KMS-11 (cell line): ENCODE results near the gene TECPR2.

Source experiments
- H2AFZ ChIP-seq: fragments of 200-600 bp; sonication (generic); 2 replicates; pipeline ENCODE4 v1.6.1; 2016; ENCODE audit warnings: antibody characterized with exemption, mixed run types, low read depth
- H3K27ac ChIP-seq: fragments of 200-600 bp; sonication (generic); 2 replicates; pipeline ENCODE4 v1.6.1; 2016; ENCODE audit warnings: mild to moderate bottlenecking, mixed run types
- H3K27me3 ChIP-seq: fragments of 200-600 bp; sonication (generic); 2 replicates; pipeline ENCODE4 v1.6.1; 2017; ENCODE audit warnings: mild to moderate bottlenecking, low read depth, mixed run types, moderate library complexity; ENCODE audit not compliant: insufficient read depth
- H3K36me3 ChIP-seq: fragments of 200-600 bp; sonication (generic); 2 replicates; pipeline ENCODE4 v1.6.1; 2017; ENCODE audit warnings: mild to moderate bottlenecking, mixed run types; ENCODE audit not compliant: insufficient read depth
- H3K4me1 ChIP-seq: fragments of 200-600 bp; sonication (generic); 2 replicates; pipeline ENCODE4 v1.6.1; 2016; ENCODE audit warnings: mild to moderate bottlenecking, low read depth, mixed run types; ENCODE audit not compliant: poor library complexity, severe bottlenecking
- H3K4me2 ChIP-seq: fragments of 200-600 bp; sonication (generic); 2 replicates; pipeline ENCODE4 v1.7.0; 2016; ENCODE audit warnings: mild to moderate bottlenecking, mixed run types
- H3K4me3 ChIP-seq: fragments of 200-600 bp; sonication (generic); IDR thresholded peaks from 2 replicates; pipeline ENCODE4 v1.6.1; 2017; ENCODE audit warnings: low read depth, low read length, mixed read lengths; ENCODE audit not compliant: insufficient read depth
- H3K79me2 ChIP-seq: fragments of 200-600 bp; sonication (generic); 2 replicates; pipeline ENCODE4 v1.6.1; 2016; ENCODE audit warnings: low read depth, mixed run types; ENCODE audit not compliant: insufficient read depth
- H3K9ac ChIP-seq: fragments of 200-600 bp; sonication (generic); 2 replicates; pipeline ENCODE4 v1.6.1; 2016; ENCODE audit warnings: mild to moderate bottlenecking, mixed run types
- H4K20me1 ChIP-seq: fragments of 200-600 bp; sonication (generic); 2 replicates; pipeline ENCODE4 v1.6.1; 2016; ENCODE audit warnings: mild to moderate bottlenecking, mixed run types; ENCODE audit not compliant: insufficient read depth
- CTCF ChIP-seq: fragments of 200-600 bp; sonication (generic); conservative IDR thresholded peaks from 2 replicates; pipeline ENCODE4 v1.6.1; 2017; ENCODE audit warnings: low read depth, mild to moderate bottlenecking, antibody characterized with exemption, low read length, moderate library complexity, mixed read lengths

Gene TECPR2

GRCh38 chr14:102437997-102438915, 75.5 kb downstream of the TECPR2 start:
- Histone ChIP-seq H3K27ac (no peak overlapping the region), H4K20me1 (no peaks in the 10 kb centered on the region), H2AFZ (no peak overlapping the region), H3K27me3 (no peaks in the 10 kb centered on the region), H3K9ac (no peak overlapping the region), H3K4me1 (peaks cover 6% of the 10 kb centered on the region), H3K4me3 (no peak overlapping the region), H3K36me3 (no peaks in the 10 kb centered on the region), H3K4me2 (no peak overlapping the region), H3K79me2 (no peaks in the 10 kb centered on the region)
- TF ChIP-seq CTCF: peak; percentile 37; the same call in 1 of the 2 replicates

- Histone ChIP-seq H3K27me3 (no peaks in the 10 kb centered on the region), H3K9ac (no peak overlapping the region), H3K79me2 (no peaks in the 10 kb centered on the region), H3K4me2 (no peak overlapping the region), H3K4me3 (no peak overlapping the region), H2AFZ (no peak overlapping the region), H3K27ac (no peak overlapping the region), H3K36me3 (no peaks in the 10 kb centered on the region), H3K4me1 (peaks cover 6% of the 10 kb centered on the region), H4K20me1 (no peaks in the 10 kb centered on the region)
- no peak for TF ChIP-seq CTCF
Observed at GRCh38 chr14:102439556-102439955, 76.8 kb downstream of the TECPR2 start.

- H3K36me3 ChIP-seq: no peaks in the 10 kb centered on the region
- H3K27me3 ChIP-seq: no peaks in the 10 kb centered on the region
- H3K4me3 ChIP-seq: no peak overlapping the region
- H3K79me2 ChIP-seq: no peaks in the 10 kb centered on the region
- TF ChIP-seq CTCF: no peak
- H2AFZ ChIP-seq: no peak overlapping the region
- H4K20me1 ChIP-seq: no peaks in the 10 kb centered on the region
- no peak overlapping the region for H3K9ac ChIP-seq
- H3K27ac ChIP-seq: no peak overlapping the region
- H3K4me2 ChIP-seq: no peak overlapping the region
- H3K4me1 ChIP-seq: peaks cover under 1% of the 10 kb centered on the region
Observed at GRCh38 chr14:102440392-102440791, 77.7 kb downstream of the TECPR2 start.

GRCh38 chr14:102442241-102443211, 79.8 kb downstream of the TECPR2 start:
- Histone ChIP-seq H4K20me1 (no peaks in the 10 kb centered on the region), H3K4me2 (no peak overlapping the region), H3K27ac (no peak overlapping the region), H3K9ac (no peak overlapping the region), H3K27me3 (no peaks in the 10 kb centered on the region), H3K36me3 (no peaks in the 10 kb centered on the region), H3K79me2 (no peaks in the 10 kb centered on the region), H3K4me3 (no peak overlapping the region), H3K4me1 (no peaks in the 10 kb centered on the region), H2AFZ (no peak overlapping the region)
- TF ChIP-seq CTCF: no peak
